ENCODE results near the gene DNAAF3. TPM values are rescaled to one million over a fixed set of nuclear protein-coding genes. Genes with fewer than 3 reads are reported as not detected.
"Not testable (repeated sequence)": the region's sequence is repeated elsewhere in the genome, so short reads cannot be mapped to it uniquely, and the experiment has no call there.

Gene DNAAF3
- total RNA-seq, 1 donor, result not detected

GRCh38 chr19:55172741-55173140 is 6.3 kb upstream of the DNAAF3 start:
- DNase-seq (ENCODE audit: low read depth), result peak; percentile 22
- H3K4me3 ChIP-seq (ENCODE audit: low read depth, low read length), result peak overlapping the region; percentile 51

GRCh38 chr19:55172318-55172717 is 5.9 kb upstream of the DNAAF3 start:
- not testable (repeated sequence) for H3K4me3 ChIP-seq (ENCODE audit: low read depth, low read length); DNase-seq (ENCODE audit: low read depth)

More at GRCh38 chr19:55172741-55173140, 6.3 kb upstream of the DNAAF3 start:
- TF ChIP-seq CTCF (IDR thresholded peaks at IDR 0.05; ENCODE audit: insufficient read depth, low read depth, low read length), result no peak

GRCh38 chr19:55171440-55171839 is 5.0 kb upstream of the DNAAF3 start:
- no peak overlapping the region for H3K4me3 ChIP-seq (ENCODE audit: low read depth, low read length)
- DNase-seq (ENCODE audit: low read depth), result no peak
- no peak for TF ChIP-seq CTCF (IDR thresholded peaks at IDR 0.05; ENCODE audit: insufficient read depth, low read depth, low read length)

- H3K4me3 ChIP-seq (ENCODE audit: low read depth, low read length), result no peak overlapping the region
- TF ChIP-seq CTCF (IDR thresholded peaks at IDR 0.05; ENCODE audit: insufficient read depth, low read depth, low read length), result no peak
- no peak for DNase-seq (ENCODE audit: low read depth)
These were observed 2.7 kb upstream of the DNAAF3 start for GRCh38 chr19:55169136-55169535.

GRCh38 chr19:55165952-55166529 is 372 bp downstream of the DNAAF3 start:
- TF ChIP-seq CTCF (IDR thresholded peaks at IDR 0.05; ENCODE audit: insufficient read depth, low read depth, low read length), result peak; percentile 53
- DNase-seq (ENCODE audit: low read depth), result peak; percentile 65

GRCh38 chr19:55161571-55162322 is 4.7 kb downstream of the DNAAF3 start:
- DNase-seq (ENCODE audit: low read depth), result no peak
- no peak for TF ChIP-seq CTCF (IDR thresholded peaks at IDR 0.05; ENCODE audit: insufficient read depth, low read depth, low read length)
- H3K4me3 ChIP-seq (ENCODE audit: low read depth, low read length), result no peak overlapping the region

More at GRCh38 chr19:55165952-55166529, 372 bp downstream of the DNAAF3 start:
- peak overlapping the region; percentile 67 for H3K4me3 ChIP-seq (ENCODE audit: low read depth, low read length)

- DNase-seq (ENCODE audit: low read depth), result no peak
- no peak overlapping the region for H3K4me3 ChIP-seq (ENCODE audit: low read depth, low read length)
- TF ChIP-seq CTCF (IDR thresholded peaks at IDR 0.05; ENCODE audit: insufficient read depth, low read depth, low read length), result no peak
These were observed 5.4 kb downstream of the DNAAF3 start for GRCh38 chr19:55160986-55161365.

All from fibroblast of villous mesenchyme (primary cell).